GM12878 (cell line): ENCODE measurements around the gene CDC42EP3. TPM values are rescaled to one million over a fixed set of nuclear protein-coding genes. Genes with fewer than 3 reads are reported as not detected.
A peak's percentile ranks its signal among the peaks of the same experiment; 100 is the strongest.

ENCODE experiments used
- ATAC-seq: fragments of 200-7000 bp; cut with Tn5 transposase; 3 replicates; pipeline ENCODE4 v1.9.1; 2020; ENCODE audit warnings: mild to moderate bottlenecking, moderate library complexity
- BruUV-seq: library from RNA; stranded (reverse); fragments of 400-500 nt; replicated peaks from 2 replicates; lab custom pipeline; 2021; lab: Mats Ljungman, UMichigan
- CTCF ChIA-PET: fragments of 300-600 bp; sonication (Branson Sonifier 250); formaldehyde crosslinking; extraction: SDS; loops from one replicate; lab custom pipeline; 2021; ENCODE audit warnings: inconsistent platforms; lab: Yijun Ruan, JAX
- POLR2A ChIA-PET: fragments of 350-600 bp; formaldehyde crosslinking; extraction: SDS; loops from one replicate; lab custom pipeline; 2021; ENCODE audit warnings: inconsistent platforms; lab: Charles Lee
- RAD21 ChIA-PET: fragments of 300-600 bp; sonication (Branson Sonifier 250); formaldehyde crosslinking; loops from one replicate; lab custom pipeline; 2023; ENCODE audit warnings: antibody characterized with exemption; ENCODE audit not compliant: unreplicated experiment; lab: Charles Lee
- SMC1A ChIA-PET: fragments of 300-600 bp; sonication (Branson Sonifier 250); formaldehyde crosslinking; loops from one replicate; lab custom pipeline; 2023; ENCODE audit not compliant: unreplicated experiment, uncharacterized antibody; lab: Charles Lee
- DNase-seq: peaks from one replicate; pipeline ENCODE4 v3.0.0-alpha.2; 2011; ENCODE audit warnings: low read depth, low spot score
- FAIRE-seq: peaks from 3 replicates; lab custom pipeline; 2011; peaks lifted over from hg19 to GRCh38; lab: Jason Lieb, UNC
- H2AFZ ChIP-seq: 2 replicates; pipeline ENCODE4 v1.6.0; 2011; ENCODE audit warnings: low read depth, low read length, control low read depth; ENCODE audit not compliant: control insufficient read depth
- H3K27ac ChIP-seq: 2 replicates; pipeline ENCODE4 v1.5.1; 2011; ENCODE audit warnings: control low read depth; ENCODE audit not compliant: control insufficient read depth, insufficient read depth
- H3K27me3 ChIP-seq, 2 experiments: replicated peaks in 1 of 2; 2 replicates each; pipeline versions ENCODE4 v1.6.0 to v1.6.1; 2011; ENCODE audit warnings: low read length in 1 of 2; ENCODE audit not compliant: control insufficient read depth in 2 of 2, insufficient read depth in 2 of 2
- H3K36me3 ChIP-seq, 2 experiments: 2 replicates each; pipeline ENCODE4 v1.5.1; 2011; ENCODE audit warnings: low read length in 1 of 2; ENCODE audit not compliant: control insufficient read depth in 2 of 2, insufficient read depth in 2 of 2
- H3K4me1 ChIP-seq: 2 replicates; pipeline ENCODE4 v1.6.1; 2011; ENCODE audit warnings: mild to moderate bottlenecking, low read length, moderate library complexity, mixed read lengths; ENCODE audit not compliant: control insufficient read depth, insufficient read depth
- H3K4me2 ChIP-seq: 2 replicates; pipeline ENCODE4 v1.6.0; 2011; ENCODE audit warnings: control low read depth; ENCODE audit not compliant: control insufficient read depth, insufficient read depth
- H3K4me3 ChIP-seq: fragments of 200-600 bp; sonication (generic); 2 replicates; pipeline ENCODE4 v1.5.1; 2016
- H3K79me2 ChIP-seq: 2 replicates; pipeline ENCODE4 v1.6.0; 2011; ENCODE audit warnings: low read length; ENCODE audit not compliant: control insufficient read depth, insufficient read depth
- H3K9ac ChIP-seq: 2 replicates; pipeline ENCODE4 v1.8.0; 2011; ENCODE audit warnings: low read length, control low read depth, mixed read lengths; ENCODE audit not compliant: control insufficient read depth, insufficient read depth
- H3K9me3 ChIP-seq: replicated peaks from 3 replicates; pipeline ENCODE4 v1.5.1; 2011; ENCODE audit warnings: mild to moderate bottlenecking, low read length; ENCODE audit not compliant: control insufficient read depth, insufficient read depth
- H4K20me1 ChIP-seq: 2 replicates; pipeline ENCODE4 v1.6.0; 2011; ENCODE audit not compliant: control insufficient read depth, insufficient read depth
- CHD1 ChIP-seq: IDR thresholded peaks from 2 replicates; pipeline ENCODE4 v1.6.1; 2012; ENCODE audit warnings: low read depth, low read length, improper control_type of control experiment
- CREM ChIP-seq: IDR thresholded peaks from 2 replicates; pipeline ENCODE4 v1.6.1; 2014; ENCODE audit warnings: antibody characterized with exemption, low read depth
- CTCF ChIP-seq, 3 experiments: IDR thresholded peaks in 2 of 3; conservative IDR thresholded peaks in 1 of 3; 2 replicates each; pipeline ENCODE4 v1.5.1; 2011; ENCODE audit warnings: low read depth in 3 of 3, low read length in 3 of 3, mild to moderate bottlenecking in 3 of 3, control low read depth in 2 of 3, moderate library complexity in 2 of 3, inconsistent platforms in 1 of 3, mixed read lengths in 1 of 3; ENCODE audit not compliant: control insufficient read depth in 2 of 3, insufficient read depth in 1 of 3; ENCODE audit errors: extremely low read depth in 1 of 3
- ETV6 ChIP-seq, 2 experiments: fragments of 450-650 bp in 1 of 2; IDR thresholded peaks in 1 of 2; conservative IDR thresholded peaks in 1 of 2; 2 replicates each; pipeline ENCODE4 v1.6.1; 2014; ENCODE audit warnings: antibody characterized with exemption in 1 of 2, borderline replicate concordance in 1 of 2, low read depth in 1 of 2, mild to moderate bottlenecking in 1 of 2, moderate library complexity in 1 of 2
- FOXK2 ChIP-seq: fragments of 450-650 bp; IDR thresholded peaks from 2 replicates; pipeline ENCODE4 v1.6.1; 2017; ENCODE audit warnings: mild to moderate bottlenecking, moderate library complexity
- FOXM1 ChIP-seq: IDR thresholded peaks from 2 replicates; pipeline ENCODE4 v1.6.1; 2012; ENCODE audit warnings: low read depth, mild to moderate bottlenecking, inconsistent platforms, low read length, moderate library complexity
- IRF3 ChIP-seq: fragments of 450-650 bp; IDR thresholded peaks from 2 replicates; pipeline ENCODE4 v1.6.1; 2014; ENCODE audit warnings: mild to moderate bottlenecking
- MEF2A ChIP-seq: IDR thresholded peaks from 2 replicates; pipeline ENCODE4 v1.6.1; 2011; ENCODE audit warnings: low read depth, mild to moderate bottlenecking, low read length, moderate library complexity; ENCODE audit not compliant: insufficient read depth
- MYC ChIP-seq: IDR thresholded peaks from 2 replicates; pipeline ENCODE4 v1.6.1; 2011; ENCODE audit warnings: mild to moderate bottlenecking, low read length, moderate library complexity, inconsistent platforms; ENCODE audit not compliant: insufficient read depth, insufficient replicate concordance, insufficient read length, severe bottlenecking
- PBX3 ChIP-seq: IDR thresholded peaks from 2 replicates; pipeline ENCODE4 v1.6.1; 2011; ENCODE audit warnings: mild to moderate bottlenecking, low read depth, low read length, moderate library complexity; ENCODE audit not compliant: insufficient replicate concordance
- POLR2A ChIP-seq: IDR thresholded peaks from 2 replicates; pipeline ENCODE4 v1.6.1; 2011; ENCODE audit warnings: low read depth, mild to moderate bottlenecking, low read length
- RUNX3 ChIP-seq: IDR thresholded peaks from 2 replicates; pipeline ENCODE4 v1.6.1; 2012; ENCODE audit warnings: low read length, inconsistent platforms
- SMC3 ChIP-seq: IDR thresholded peaks from 2 replicates; pipeline ENCODE4 v1.6.1; 2011; ENCODE audit warnings: low read length, improper control_type of control experiment, borderline replicate concordance
- SUZ12 ChIP-seq: fragments of 200-600 bp; sonication (generic); IDR thresholded peaks from one replicate; pipeline ENCODE4 v1.6.1; 2018; ENCODE audit warnings: antibody characterized with exemption, mild to moderate bottlenecking; ENCODE audit not compliant: unreplicated experiment
- TCF3 ChIP-seq: IDR thresholded peaks from 2 replicates; pipeline ENCODE4 v1.6.1; 2012; ENCODE audit warnings: low read depth, mild to moderate bottlenecking, low read length, borderline replicate concordance; ENCODE audit not compliant: insufficient read depth
- whole genome bisulfite sequencing: methylation state at CpG from one replicate; pipeline ENCODE4 v1.1.6; 2016; ENCODE audit warnings: low lambda C conversion rate; ENCODE audit not compliant: insufficient replicate concordance, insufficient coverage; ENCODE audit errors: missing lambda C conversion rate; 5-methylcytosine and 5-hydroxymethylcytosine counted together
- in situ Hi-C: fragments of 300-500 bp; cut with MboI; formaldehyde crosslinking; loops from 9 replicates; pipeline ENCODE4 v1.14.3; 2018; ENCODE audit warnings: mixed read lengths
- intact Hi-C: fragments of 100-400 bp; cut with micrococcal nuclease; formaldehyde crosslinking; loops from one replicate; pipeline ENCODE4 v1.14.2; 2022; ENCODE audit not compliant: unreplicated experiment
- polyA plus RNA-seq, 11 experiments: library from polyadenylated mRNA; depleted of rRNA in 4 of 11; unstranded in 6 of 11; stranded (reverse) in 5 of 11; fragments of >200 nt; fragmentation: Nextera tagmentation in 4 of 11; fragmentation: Illumina TruSeq in 1 of 11; extraction: Ambion mirVana in 4 of 11; extraction: Trizol in 1 of 11; gene quantifications; 1 replicate in 1 of 11; 2 replicates in 10 of 11; pipeline versions ENCODE4 v1.2.1 to v1.2.3, GENCODE V29; 2011 to 2016; ENCODE audit warnings: inconsistent platforms in 2 of 11, missing spikeins in 2 of 11, low read depth in 1 of 11
- total RNA-seq, 4 experiments: library from RNA; depleted of rRNA in 3 of 4; stranded (reverse); fragments of >200 nt in 3 of 4; fragmentation: Illumina TruSeq in 1 of 4; extraction: Trizol in 1 of 4; gene quantifications; 2 replicates each; pipeline versions ENCODE4 v1.2.1 to v1.2.3, GENCODE V29; 2013 to 2021

The CDC42EP3 gene
- total and polyA plus RNA-seq, 10 of the 15 experiments (the other 5 are each of a cell fraction or from before 2014, with no cell fraction given): 11.8 to 86.9 (median 52.9) TPM

GRCh38 chr2:37648331-37649011, 23.0 kb downstream of the CDC42EP3 start:
- WGBS: 8% methylated on average over 9 of the region's 9 CpGs
- H3K4me2 ChIP-seq: peak overlapping the region; percentile 56
- peaks cover 8% of the 10 kb centered on the region for H3K9me3 ChIP-seq
- RAD21 ChIA-PET: interaction anchor here (0.9 to 4.4 kb wide), 6 partner anchors 12 to 233 kb away, joined by 3 to 18 read pairs (median 4); no protein-coding TSS in a partner anchor
- POLR2A ChIA-PET: interaction anchor here (0.6 to 2.7 kb wide), 6 partner anchors 12 to 796 kb away, joined by 3 to 12 read pairs (median 4); no protein-coding TSS in a partner anchor
- peaks cover 52% of the 10 kb centered on the region for H3K4me1 ChIP-seq
- no TSS peak for BruUV-seq
- no peak overlapping the region for H2AFZ ChIP-seq
- intact Hi-C loops: no loop called here
- peaks cover 26 to 37% of the 10 kb centered on the region in 2 experiments for H3K36me3 ChIP-seq
- peaks cover 97% of the 10 kb centered on the region for H3K79me2 ChIP-seq
- in situ Hi-C loops: no loop called here
- no peak overlapping the region for H3K4me3 ChIP-seq
- no peak for FAIRE-seq
- CTCF ChIA-PET: interaction anchor here (0.5 to 1.6 kb wide), 6 partner anchors 22 to 332 kb away, joined by 3 to 5 read pairs (median 4); no protein-coding TSS in a partner anchor
- SMC1A ChIA-PET: interaction anchor here (0.6 to 3.1 kb wide), 22 partner anchors 9 to 233 kb away, joined by 3 to 22 read pairs (median 4); no protein-coding TSS in a partner anchor
- peak overlapping the region; percentile 32 for H3K9ac ChIP-seq
- no peak for DNase-seq
- no peak for ATAC-seq
- H4K20me1 ChIP-seq: no peaks in the 10 kb centered on the region
- peak overlapping the region; percentile 64 for H3K27ac ChIP-seq
- H3K27me3 ChIP-seq: no peaks in the 10 kb centered on the region
- TF ChIP-seq CHD1 (no peak), MEF2A (no peak), SUZ12 (no peak), FOXK2 (no peak), SMC3 (peak; percentile 20; the same call in 1 of the 2 replicates), PBX3 (no peak), MYC (no peak), RUNX3 (peak; percentile 27; the same call in 1 of the 2 replicates), IRF3 (no peak), CTCF (IDR thresholded peaks at IDR 0.05 in 2 of 3, conservative IDR thresholded peaks at IDR 0.05 in 1 of 3; ENCODE audit: control insufficient read depth in 2 of 3, extremely low read depth in 1 of 3, insufficient read depth in 1 of 3, low read depth in 3 of 3, low read length in 3 of 3) (peak in 1 of 3 experiments; percentile 24; a peak in 2 of 6 replicates), TCF3 (no peak), ETV6 (conservative IDR thresholded peaks at IDR 0.05 in 1 of 2, IDR thresholded peaks at IDR 0.05 in 1 of 2; ENCODE audit: borderline replicate concordance in 1 of 2, low read depth in 1 of 2) (peak in 1 of 2 experiments; percentile 76; a peak in 2 of 4 replicates), CREM (no peak), FOXM1 (no peak), POLR2A (0 out of 2 replicates have a peak, but pooled peaks have one; percentile 16)
